ENCODE data around the gene RUSF1.

Gene RUSF1

GRCh38 chr16:31464781-31465260 is 43.4 kb downstream of the RUSF1 start:
- no peak overlapping the region for H3K27ac ChIP-seq

GRCh38 chr16:31464348-31464769 is 43.8 kb downstream of the RUSF1 start:
- H3K27ac ChIP-seq, result no peak overlapping the region
- H3K9ac ChIP-seq, result no peak overlapping the region
- no peaks in the 10 kb centered on the region for H4K20me1 ChIP-seq (ENCODE audit: insufficient read depth)
- H2AFZ ChIP-seq (ENCODE audit: low read depth), result no peak overlapping the region
- no peak overlapping the region for H3K4me3 ChIP-seq (IDR thresholded peaks at IDR 0.05; ENCODE audit: insufficient read depth, low read depth, low read length)
- H3K4me2 ChIP-seq, result no peak overlapping the region
- TF ChIP-seq CTCF (conservative IDR thresholded peaks at IDR 0.05; ENCODE audit: low read depth, low read length), result no peak
- H3K27me3 ChIP-seq (ENCODE audit: insufficient read depth, low read depth), result no peaks in the 10 kb centered on the region
- no peaks in the 10 kb centered on the region for H3K36me3 ChIP-seq (ENCODE audit: insufficient read depth)
- peaks cover 10% of the 10 kb centered on the region; the same call in 1 of the 2 replicates for H3K79me2 ChIP-seq (ENCODE audit: insufficient read depth, low read depth)
- peaks cover 11% of the 10 kb centered on the region for H3K4me1 ChIP-seq (ENCODE audit: low read depth, poor library complexity, severe bottlenecking)

More at GRCh38 chr16:31464781-31465260, 43.4 kb downstream of the RUSF1 start:
- Histone ChIP-seq H3K9ac (no peak overlapping the region), H3K79me2 (ENCODE audit: insufficient read depth, low read depth) (peaks cover 10% of the 10 kb centered on the region; the same call in 1 of the 2 replicates), H3K36me3 (ENCODE audit: insufficient read depth) (no peaks in the 10 kb centered on the region), H3K4me3 (IDR thresholded peaks at IDR 0.05; ENCODE audit: insufficient read depth, low read depth, low read length) (no peak overlapping the region), H3K4me1 (ENCODE audit: low read depth, poor library complexity, severe bottlenecking) (peaks cover 11% of the 10 kb centered on the region), H4K20me1 (ENCODE audit: insufficient read depth) (no peaks in the 10 kb centered on the region), H3K27me3 (ENCODE audit: insufficient read depth, low read depth) (no peaks in the 10 kb centered on the region), H3K4me2 (no peak overlapping the region), H2AFZ (ENCODE audit: low read depth) (no peak overlapping the region)
- no peak for TF ChIP-seq CTCF (conservative IDR thresholded peaks at IDR 0.05; ENCODE audit: low read depth, low read length)

- no peak for TF ChIP-seq CTCF (conservative IDR thresholded peaks at IDR 0.05; ENCODE audit: low read depth, low read length)
- H3K4me3 ChIP-seq (IDR thresholded peaks at IDR 0.05; ENCODE audit: insufficient read depth, low read depth, low read length), result no peak overlapping the region
- no peaks in the 10 kb centered on the region for H3K36me3 ChIP-seq (ENCODE audit: insufficient read depth)
- no peak overlapping the region for H3K27ac ChIP-seq
- no peak overlapping the region for H3K4me2 ChIP-seq
- no peak overlapping the region for H2AFZ ChIP-seq (ENCODE audit: low read depth)
- no peak overlapping the region for H3K9ac ChIP-seq
- no peaks in the 10 kb centered on the region for H3K27me3 ChIP-seq (ENCODE audit: insufficient read depth, low read depth)
- H3K4me1 ChIP-seq (ENCODE audit: low read depth, poor library complexity, severe bottlenecking), result peaks cover 16% of the 10 kb centered on the region
- peaks cover 25% of the 10 kb centered on the region for H3K79me2 ChIP-seq (ENCODE audit: insufficient read depth, low read depth)
- no peaks in the 10 kb centered on the region for H4K20me1 ChIP-seq (ENCODE audit: insufficient read depth)
These were observed 46.0 kb downstream of the RUSF1 start for GRCh38 chr16:31461921-31462804.

- H3K4me2 ChIP-seq, result no peak overlapping the region
- H3K79me2 ChIP-seq (ENCODE audit: insufficient read depth, low read depth), result peaks cover 33% of the 10 kb centered on the region
- no peak overlapping the region for H2AFZ ChIP-seq (ENCODE audit: low read depth)
- no peak overlapping the region for H3K9ac ChIP-seq
- H3K27ac ChIP-seq, result no peak overlapping the region
- H3K36me3 ChIP-seq (ENCODE audit: insufficient read depth), result no peaks in the 10 kb centered on the region
- H4K20me1 ChIP-seq (ENCODE audit: insufficient read depth), result no peaks in the 10 kb centered on the region
- peaks cover 24% of the 10 kb centered on the region for H3K4me1 ChIP-seq (ENCODE audit: low read depth, poor library complexity, severe bottlenecking)
- TF ChIP-seq CTCF (conservative IDR thresholded peaks at IDR 0.05; ENCODE audit: low read depth, low read length), result no peak
- no peak overlapping the region for H3K4me3 ChIP-seq (IDR thresholded peaks at IDR 0.05; ENCODE audit: insufficient read depth, low read depth, low read length)
- H3K27me3 ChIP-seq (ENCODE audit: insufficient read depth, low read depth), result no peaks in the 10 kb centered on the region
These were observed 46.8 kb downstream of the RUSF1 start for GRCh38 chr16:31461201-31461920.
